SHP77 treated with DMSO at 0.1 percent for 48 hours (cell line): ENCODE data around the gene LCE3B.
"Not testable (repeated sequence)": the region's sequence is repeated elsewhere in the genome, so short reads cannot be mapped to it uniquely, and the experiment has no call there.

ENCODE experiments used
- DNase-seq: peaks from one replicate; lab custom pipeline; 2025; lab: John Stamatoyannopoulos, UW

LCE3B gene

GRCh38 chr1:152613511-152613910, at the start of gene LCE3B:
TSS of gene LCE3B (plus strand) at chr1:152613811. CDS start at chr1:152613811, 0 bp downstream.
- no peak for DNase-seq

- DNase-seq, result no peak
Observed at GRCh38 chr1:152565115-152565514, 48.5 kb upstream of the LCE3B start.

- no peak for DNase-seq
Observed at GRCh38 chr1:152565535-152566215, 47.9 kb upstream of the LCE3B start.

- no peak for DNase-seq
Observed at GRCh38 chr1:152566681-152567080, 46.9 kb upstream of the LCE3B start, which contains the start of gene LCE3E. TSS of gene LCE3E (minus strand) at chr1:152566780. CDS start at chr1:152566208, 572 bp downstream.

GRCh38 chr1:152577168-152577567, 36.4 kb upstream of the LCE3B start:
- no peak for DNase-seq

GRCh38 chr1:152579526-152579925, 34.1 kb upstream of the LCE3B start:
- DNase-seq, result not testable (repeated sequence)

GRCh38 chr1:152580433-152580832, 33.2 kb upstream of the LCE3B start, which contains the start of gene LCE3D:
TSS of gene LCE3D (minus strand) at chr1:152580516. CDS start at chr1:152579936, 580 bp downstream.
- DNase-seq, result no peak

- no peak for DNase-seq
Observed at GRCh38 chr1:152582647-152583046, 31.0 kb upstream of the LCE3B start.

GRCh38 chr1:152585586-152585985, 28.0 kb upstream of the LCE3B start:
- no peak for DNase-seq

GRCh38 chr1:152596986-152597385, 16.6 kb upstream of the LCE3B start:
- DNase-seq, result no peak

- no peak for DNase-seq
Observed at GRCh38 chr1:152599934-152600333, 13.7 kb upstream of the LCE3B start, which contains the start of gene LCE3C. TSS of gene LCE3C (plus strand) at chr1:152600234. CDS start at chr1:152600732, 498 bp downstream.

GRCh38 chr1:152621993-152622392, 8.4 kb downstream of the LCE3B start:
- no peak for DNase-seq

GRCh38 chr1:152622803-152623202, 9.2 kb downstream of the LCE3B start, which contains the start of gene LCE3A:
TSS of gene LCE3A (minus strand) at chr1:152623103. CDS start at chr1:152623103, 0 bp downstream.
- no peak for DNase-seq

- DNase-seq, result no peak
Observed at GRCh38 chr1:152623203-152623844, 9.7 kb downstream of the LCE3B start.

- no peak for DNase-seq
Observed at GRCh38 chr1:152626744-152627143, 13.1 kb downstream of the LCE3B start.

GRCh38 chr1:152630596-152630995, 17.0 kb downstream of the LCE3B start:
- no peak for DNase-seq

GRCh38 chr1:152640351-152640750, 26.7 kb downstream of the LCE3B start:
- DNase-seq, result no peak

- no peak for DNase-seq
Observed at GRCh38 chr1:152643945-152644344, 30.3 kb downstream of the LCE3B start.

GRCh38 chr1:152645146-152645545, 31.5 kb downstream of the LCE3B start:
- DNase-seq, result no peak

GRCh38 chr1:152646656-152647055, 33.0 kb downstream of the LCE3B start:
- no peak for DNase-seq

- peak; percentile 59 for DNase-seq
Observed at GRCh38 chr1:152654110-152654509, 40.5 kb downstream of the LCE3B start.

GRCh38 chr1:152656459-152656858, 42.8 kb downstream of the LCE3B start:
- DNase-seq, result no peak

GRCh38 chr1:152657677-152658076, 44.1 kb downstream of the LCE3B start:
- no peak for DNase-seq
